HepG2 (cell line): ENCODE data around the gene NAT9. TPM values are rescaled to one million over a fixed set of nuclear protein-coding genes. Genes with fewer than 3 reads are reported as not detected.

Source experiments
- ATF7-NPFF ChIP-seq: sonication (generic); formaldehyde crosslinking; IDR thresholded peaks from 2 replicates; pipeline ENCODE4 v1.8.1; 2023; ENCODE audit warnings: mild to moderate bottlenecking, low read depth, missing genetic modification reagents, moderate library complexity
- BHLHE40 ChIP-seq: IDR thresholded peaks from 2 replicates; pipeline ENCODE4 v1.6.1; 2011; ENCODE audit warnings: low read length, improper control_type of control experiment
- CENPX ChIP-seq: sonication (generic); formaldehyde crosslinking; IDR thresholded peaks from 2 replicates; pipeline ENCODE4 v1.9.0; 2021; ENCODE audit warnings: mild to moderate bottlenecking, missing genetic modification reagents, moderate library complexity
- GMEB1 ChIP-seq: sonication (generic); formaldehyde crosslinking; IDR thresholded peaks from 2 replicates; pipeline ENCODE4 v1.5.1; 2020; ENCODE audit warnings: missing genetic modification reagents, mild to moderate bottlenecking, borderline replicate concordance
- HNRNPL ChIP-seq: fragments of 200-400 bp; formaldehyde crosslinking; IDR thresholded peaks from 2 replicates; pipeline ENCODE4 v1.6.1; 2017; ENCODE audit warnings: mild to moderate bottlenecking, low read depth, low read length
- MED13 ChIP-seq: sonication (generic); formaldehyde crosslinking; IDR thresholded peaks from 2 replicates; pipeline ENCODE4 v1.5.0; 2020; ENCODE audit warnings: missing genetic modification reagents
- PHF20 ChIP-seq: sonication (generic); formaldehyde crosslinking; IDR thresholded peaks from 2 replicates; pipeline ENCODE4 v1.5.0; 2020; ENCODE audit warnings: mild to moderate bottlenecking, missing genetic modification reagents
- POLR2A ChIP-seq, 2 experiments: IDR thresholded peaks; 2 replicates each; pipeline ENCODE4 v1.6.1; 2011; ENCODE audit warnings: low read depth in 2 of 2, low read length in 2 of 2, mild to moderate bottlenecking in 1 of 2, moderate library complexity in 1 of 2; ENCODE audit not compliant: insufficient read depth in 1 of 2
- POLR2AphosphoS5 ChIP-seq: IDR thresholded peaks from 2 replicates; pipeline ENCODE4 v1.6.1; 2012; ENCODE audit warnings: low read depth, low read length
- REL ChIP-seq: sonication (generic); formaldehyde crosslinking; conservative IDR thresholded peaks from 2 replicates; pipeline ENCODE4 v1.8.0; 2022; ENCODE audit warnings: mild to moderate bottlenecking, missing genetic modification reagents, moderate library complexity
- SMAD9 ChIP-seq: sonication (generic); formaldehyde crosslinking; IDR thresholded peaks from 2 replicates; pipeline ENCODE4 v1.5.1; 2020; ENCODE audit warnings: mild to moderate bottlenecking, missing genetic modification reagents
- STAT5B ChIP-seq: sonication (generic); formaldehyde crosslinking; IDR thresholded peaks from 2 replicates; pipeline ENCODE4 v1.4.0; 2020; ENCODE audit warnings: missing genetic modification reagents
- ZBTB20 ChIP-seq: sonication (generic); formaldehyde crosslinking; IDR thresholded peaks from 2 replicates; pipeline ENCODE4 v1.8.1; 2023; ENCODE audit warnings: missing genetic modification reagents, low read depth, mild to moderate bottlenecking, borderline replicate concordance
- ZFP36L1 ChIP-seq: sonication (generic); formaldehyde crosslinking; IDR thresholded peaks from 2 replicates; pipeline ENCODE4 v1.8.0; 2022; ENCODE audit warnings: mild to moderate bottlenecking, missing genetic modification reagents, moderate library complexity
- ZNF251 ChIP-seq: sonication (generic); formaldehyde crosslinking; IDR thresholded peaks from 2 replicates; pipeline ENCODE4 v1.9.0; 2021; ENCODE audit warnings: mild to moderate bottlenecking, missing genetic modification reagents
- ZNF280D ChIP-seq: sonication (generic); formaldehyde crosslinking; IDR thresholded peaks from 2 replicates; pipeline ENCODE4 v1.5.1; 2020; ENCODE audit warnings: mild to moderate bottlenecking, missing genetic modification reagents
- ZNF337 ChIP-seq: sonication (generic); formaldehyde crosslinking; IDR thresholded peaks from 2 replicates; pipeline ENCODE4 v1.5.1; 2020; ENCODE audit warnings: missing genetic modification reagents, low read depth, mild to moderate bottlenecking, borderline replicate concordance
- ZNF687 ChIP-seq: sonication (generic); formaldehyde crosslinking; IDR thresholded peaks from 2 replicates; pipeline ENCODE4 v1.5.1; 2020; ENCODE audit warnings: mild to moderate bottlenecking, missing genetic modification reagents, moderate library complexity
- ZNF766 ChIP-seq: sonication (generic); formaldehyde crosslinking; IDR thresholded peaks from 2 replicates; pipeline ENCODE4 v1.5.0; 2020; ENCODE audit warnings: missing genetic modification reagents, borderline replicate concordance
- polyA plus RNA-seq, 8 experiments: library from polyadenylated mRNA; depleted of rRNA in 3 of 8; stranded (reverse) in 7 of 8; unstranded in 1 of 8; fragments of >200 nt; fragmentation: Illumina TruSeq in 4 of 8; extraction: Trizol in 4 of 8; gene quantifications; 2 replicates each; pipeline versions ENCODE4 v1.2.1 to v1.2.3, GENCODE V29; 2011 to 2016; ENCODE audit warnings: low read depth in 4 of 8, missing spikeins in 1 of 8, mixed read lengths in 1 of 8; ENCODE audit not compliant: insufficient read depth in 1 of 8
- total RNA-seq, 5 experiments: library from RNA; depleted of rRNA; stranded (reverse); fragments of >200 nt; fragmentation: Illumina TruSeq; extraction: Trizol; gene quantifications; 2 replicates each; pipeline ENCODE4 v1.2.3, GENCODE V29; 2016; ENCODE audit warnings: low read depth in 1 of 5
- TF ChIP-seq, protein P1 (sequence below): sonication (generic); formaldehyde crosslinking; conservative IDR thresholded peaks from 2 replicates; pipeline ENCODE4 v1.4.0; 2020; ENCODE audit warnings: missing genetic modification reagents

Gene NAT9
- total and polyA plus RNA-seq, 2 of the 13 experiments (the other 11 are each of a cell fraction or from before 2014, with no cell fraction given) = 39.7 to 44.2 TPM

DNA sequence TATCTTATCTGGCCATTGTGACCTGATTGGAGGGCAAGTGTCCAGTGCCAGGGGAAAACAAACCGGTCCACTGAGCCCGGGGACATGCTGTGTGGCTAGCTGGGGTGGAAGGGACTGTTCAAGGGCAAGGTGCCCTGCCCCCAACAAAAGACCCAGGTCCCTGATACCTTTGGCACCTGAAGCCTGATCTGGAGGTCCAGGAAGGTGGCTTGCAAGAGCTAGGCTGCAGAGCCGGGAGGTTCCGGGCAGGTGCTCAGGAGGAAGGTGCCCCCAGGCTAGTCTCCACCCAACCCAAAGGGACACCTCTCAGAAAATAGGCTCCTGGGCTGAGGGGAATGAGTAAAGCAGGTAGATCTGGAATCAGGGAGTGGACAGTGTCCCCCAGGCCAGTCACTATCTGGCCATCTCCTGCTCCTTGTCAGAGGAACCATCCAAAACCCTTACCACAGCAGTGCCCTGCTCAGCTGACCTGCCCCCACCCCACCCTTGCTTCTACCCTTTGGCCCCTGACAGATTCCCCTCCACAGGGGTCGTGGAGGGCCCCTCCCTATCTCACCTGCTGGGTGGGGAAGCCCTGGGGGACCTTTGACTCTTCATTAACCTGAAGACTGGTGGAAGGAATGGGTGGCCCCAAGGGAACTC is 6.2 kb downstream of the NAT9 start (continued):
- TF ChIP-seq ZBTB20 (no peak), ZNF766 (CRISPR knock-in tag) (no peak; the same call in 1 of the 2 replicates), POLR2A (IDR thresholded peaks at IDR 0.05; ENCODE audit: insufficient read depth in 1 of 2, low read depth in 2 of 2, low read length in 2 of 2) (peak; percentile 49 to 58), GMEB1 (CRISPR knock-in tag) (no peak), MED13 (0 out of 2 replicates have a peak, but pooled peaks have one; percentile 23), REL (CRISPR knock-in tag) (0 out of 2 replicates have a peak, but pooled peaks have one; percentile 33), ZFP36L1 (peak; percentile 69; the same call in 1 of the 2 replicates), PHF20 (CRISPR knock-in tag) (no peak), ZNF280D (CRISPR knock-in tag) (no peak), STAT5B (CRISPR knock-in tag) (no peak), ZNF687 (CRISPR knock-in tag) (no peak; the same call in 1 of the 2 replicates), POLR2AphosphoS5 (peak; percentile 60), HNRNPL (0 out of 2 replicates have a peak, but pooled peaks have one; percentile 33), BHLHE40 (no peak), ATF7-NPFF (peak; percentile 81; the same call in 1 of the 2 replicates), ZNF251 (CRISPR knock-in tag) (no peak), ZNF337 (CRISPR knock-in tag) (0 out of 2 replicates have a peak, but pooled peaks have one; percentile 2), SMAD9 (no peak), CENPX (CRISPR knock-in tag) (no peak)
- TF ChIP-seq, protein P1, sequence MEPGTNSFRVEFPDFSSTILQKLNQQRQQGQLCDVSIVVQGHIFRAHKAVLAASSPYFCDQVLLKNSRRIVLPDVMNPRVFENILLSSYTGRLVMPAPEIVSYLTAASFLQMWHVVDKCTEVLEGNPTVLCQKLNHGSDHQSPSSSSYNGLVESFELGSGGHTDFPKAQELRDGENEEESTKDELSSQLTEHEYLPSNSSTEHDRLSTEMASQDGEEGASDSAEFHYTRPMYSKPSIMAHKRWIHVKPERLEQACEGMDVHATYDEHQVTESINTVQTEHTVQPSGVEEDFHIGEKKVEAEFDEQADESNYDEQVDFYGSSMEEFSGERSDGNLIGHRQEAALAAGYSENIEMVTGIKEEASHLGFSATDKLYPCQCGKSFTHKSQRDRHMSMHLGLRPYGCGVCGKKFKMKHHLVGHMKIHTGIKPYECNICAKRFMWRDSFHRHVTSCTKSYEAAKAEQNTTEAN (CRISPR knock-in tag) = no peak
